CD4-positive, alpha-beta T cell treated with Interleukin-15 for 1 hour (primary cell): ENCODE measurements around the gene RSRC1.
A peak's percentile ranks its signal among the peaks of the same experiment; 100 is the strongest.
"Not testable (repeated sequence)": the region's sequence is repeated elsewhere in the genome, so short reads cannot be mapped to it uniquely, and the experiment has no call there.

Source experiments
- DNase-seq: peaks from one replicate; pipeline ENCODE4 v3.0.0-alpha.2; 2020

The RSRC1 gene

GRCh38 chr3:158101335-158102241, 8.3 kb upstream of the RSRC1 start:
- DNase-seq: no peak

- DNase-seq: no peak
Observed at GRCh38 chr3:158102242-158103080, 7.4 kb upstream of the RSRC1 start.

- DNase-seq: no peak
Observed at GRCh38 chr3:158103081-158103886, 6.6 kb upstream of the RSRC1 start.

GRCh38 chr3:158103887-158104327, 6.0 kb upstream of the RSRC1 start:
- DNase-seq: no peak

- no peak for DNase-seq
Observed at GRCh38 chr3:158104431-158104921, 5.4 kb upstream of the RSRC1 start.

GRCh38 chr3:158105119-158105709, 4.7 kb upstream of the RSRC1 start:
- peak; percentile 15 for DNase-seq

GRCh38 chr3:158105710-158106253, 4.1 kb upstream of the RSRC1 start:
- no peak for DNase-seq

- DNase-seq: no peak
Observed at GRCh38 chr3:158106766-158107471, 3.0 kb upstream of the RSRC1 start.

GRCh38 chr3:158107605-158108444, 2.1 kb upstream of the RSRC1 start:
- no peak for DNase-seq

GRCh38 chr3:158108445-158108985, 1.4 kb upstream of the RSRC1 start:
- no peak for DNase-seq

- no peak for DNase-seq
Observed at GRCh38 chr3:158109295-158109803, 540 bp upstream of the RSRC1 start.

GRCh38 chr3:158110658-158111018, 749 bp downstream of the RSRC1 start:
- DNase-seq: no peak

GRCh38 chr3:158111861-158112260, 2.0 kb downstream of the RSRC1 start:
- DNase-seq: no peak

GRCh38 chr3:158113595-158113994, 3.7 kb downstream of the RSRC1 start:
- DNase-seq: not testable (repeated sequence)

- no peak for DNase-seq
Observed at GRCh38 chr3:158120330-158120729, 10.4 kb downstream of the RSRC1 start.

- no peak for DNase-seq
Observed at GRCh38 chr3:158121295-158121694, 11.4 kb downstream of the RSRC1 start.

GRCh38 chr3:158122721-158123120, 12.8 kb downstream of the RSRC1 start:
- DNase-seq: not testable (repeated sequence)

GRCh38 chr3:158127250-158128219, 17.6 kb downstream of the RSRC1 start:
- DNase-seq: no peak

GRCh38 chr3:158128755-158129154, 18.9 kb downstream of the RSRC1 start:
- no peak for DNase-seq
